HepG2 (cell line): ENCODE measurements around the gene NUDT17. TPM values are rescaled to one million over a fixed set of nuclear protein-coding genes. Genes with fewer than 3 reads are reported as not detected.
A peak's percentile ranks its signal among the peaks of the same experiment; 100 is the strongest.

ENCODE experiments used
- ATAC-seq: fragments of 200-7000 bp; cut with Tn5 transposase; 3 replicates; pipeline ENCODE4 v1.9.1; 2020; ENCODE audit warnings: mild to moderate bottlenecking, moderate library complexity
- BruUV-seq: library from RNA; stranded (reverse); fragments of 400-500 nt; replicated peaks from 2 replicates; lab custom pipeline; 2021; lab: Mats Ljungman, UMichigan
- CTCF ChIA-PET: fragments of 300-600 bp; formaldehyde crosslinking; extraction: SDS; loops from one replicate; lab custom pipeline; 2021; ENCODE audit warnings: low total read pairs, inconsistent platforms, low intra/inter-chr PET ratio; lab: Yijun Ruan, JAX
- POLR2A ChIA-PET: fragments of 350-600 bp; sonication (Branson Sonifier 250); formaldehyde crosslinking; loops from one replicate; lab custom pipeline; 2020; ENCODE audit warnings: antibody characterized with exemption, inconsistent platforms; lab: Yijun Ruan, JAX
- DNase-seq: peaks from one replicate; pipeline ENCODE4 v3.0.0-alpha.2; 2015; ENCODE audit warnings: low spot score
- FAIRE-seq: peaks from 3 replicates; lab custom pipeline; 2011; peaks lifted over from hg19 to GRCh38; lab: Jason Lieb, UNC
- H2AFZ ChIP-seq: one replicate; pipeline ENCODE4 v1.6.1; 2011; ENCODE audit warnings: low read length, inconsistent platforms
- H3K27ac ChIP-seq: fragments of 300-600 bp; 3 replicates; pipeline ENCODE4 v1.8.0; 2011; ENCODE audit warnings: mixed run types, mild to moderate bottlenecking, mixed read lengths, low read length, inconsistent platforms; ENCODE audit not compliant: insufficient read depth; ENCODE audit errors: extremely low read length
- H3K27me3 ChIP-seq, 2 experiments: fragments of 200-600 bp in 1 of 2; 2 replicates in 1 of 2; 3 replicates in 1 of 2; pipeline versions ENCODE4 v1.6.0 to v1.8.0; 2011; ENCODE audit warnings: low read length in 2 of 2, mild to moderate bottlenecking in 2 of 2, moderate library complexity in 2 of 2, inconsistent platforms in 1 of 2; ENCODE audit not compliant: insufficient read depth in 2 of 2, control insufficient read depth in 1 of 2
- H3K36me3 ChIP-seq, 2 experiments: fragments of 200-600 bp in 1 of 2; replicated peaks in 1 of 2; 2 replicates in 1 of 2; 3 replicates in 1 of 2; pipeline versions ENCODE4 v1.5.1 to v1.8.0; 2011; ENCODE audit warnings: low read length in 2 of 2, inconsistent platforms in 1 of 2; ENCODE audit not compliant: insufficient read depth in 2 of 2, control insufficient read depth in 1 of 2
- H3K4me1 ChIP-seq: 2 replicates; pipeline ENCODE4 v1.5.1; 2012; ENCODE audit warnings: low read length, inconsistent platforms; ENCODE audit not compliant: insufficient read depth
- H3K4me2 ChIP-seq: 2 replicates; pipeline ENCODE4 v1.6.0; 2011; ENCODE audit warnings: low read depth, low read length, inconsistent platforms
- H3K4me3 ChIP-seq, 3 experiments: fragments of 200-600 bp in 1 of 3; sonication (generic), shearing (Covaris generic) in 1 of 3; replicated peaks in 1 of 3; 2 replicates each; pipeline ENCODE4 v1.5.1; 2011 to 2016; ENCODE audit warnings: low read length in 3 of 3, inconsistent platforms in 2 of 3, low read depth in 2 of 3, mild to moderate bottlenecking in 2 of 3, control low read depth in 1 of 3, mixed read lengths in 1 of 3; ENCODE audit not compliant: insufficient read depth in 1 of 3
- H3K79me2 ChIP-seq: one replicate; pipeline ENCODE4 v1.6.1; 2011; ENCODE audit warnings: low read length, inconsistent platforms; ENCODE audit not compliant: insufficient read depth
- H3K9ac ChIP-seq: 2 replicates; pipeline ENCODE4 v1.6.0; 2011; ENCODE audit warnings: mild to moderate bottlenecking, low read depth, low read length, inconsistent platforms; ENCODE audit not compliant: insufficient read depth
- H3K9me3 ChIP-seq: 2 replicates; pipeline ENCODE4 v1.5.1; 2012; ENCODE audit warnings: mild to moderate bottlenecking, low read length
- H4K20me1 ChIP-seq: 2 replicates; pipeline ENCODE4 v1.6.0; 2011; ENCODE audit warnings: inconsistent platforms, mild to moderate bottlenecking, low read length, moderate library complexity; ENCODE audit not compliant: insufficient read depth
- CEBPB ChIP-seq: IDR thresholded peaks from 2 replicates; pipeline ENCODE4 v1.6.1; 2011; ENCODE audit warnings: low read depth, low read length, improper control_type of control experiment, borderline replicate concordance
- DZIP1 ChIP-seq: sonication (generic); formaldehyde crosslinking; IDR thresholded peaks from 2 replicates; pipeline ENCODE4 v1.5.0; 2020; ENCODE audit warnings: mild to moderate bottlenecking, missing genetic modification reagents
- HDAC6 ChIP-seq: fragments of 200-600 bp; sonication (generic); IDR thresholded peaks from 2 replicates; pipeline ENCODE4 v1.7.0; 2017; ENCODE audit warnings: mild to moderate bottlenecking, antibody characterized with exemption, low read length, low read depth
- KLF11 ChIP-seq: IDR thresholded peaks from 2 replicates; pipeline ENCODE4 v1.6.1; 2016; ENCODE audit warnings: missing compliant biosample characterization
- NFE2L1 ChIP-seq: sonication (generic); formaldehyde crosslinking; IDR thresholded peaks from 2 replicates; pipeline ENCODE4 v1.4.0; 2020; ENCODE audit warnings: missing genetic modification reagents, mild to moderate bottlenecking, borderline replicate concordance
- SPEN ChIP-seq: sonication (generic); formaldehyde crosslinking; IDR thresholded peaks from 2 replicates; pipeline ENCODE4 v1.5.1; 2020; ENCODE audit warnings: low read depth, mild to moderate bottlenecking, missing genetic modification reagents
- TERF1 ChIP-seq: sonication (generic); formaldehyde crosslinking; IDR thresholded peaks from 2 replicates; pipeline ENCODE4 v1.8.0; 2022; ENCODE audit warnings: mild to moderate bottlenecking, missing genetic modification reagents, moderate library complexity
- ZBTB38 ChIP-seq: sonication (generic); formaldehyde crosslinking; IDR thresholded peaks from 2 replicates; pipeline ENCODE4 v1.5.1; 2020; ENCODE audit warnings: mild to moderate bottlenecking, missing genetic modification reagents
- ZFP82 ChIP-seq: sonication (generic); formaldehyde crosslinking; IDR thresholded peaks from 2 replicates; pipeline ENCODE4 v1.5.1; 2020; ENCODE audit warnings: mild to moderate bottlenecking, missing genetic modification reagents, borderline replicate concordance
- ZNF749 ChIP-seq: sonication (generic); formaldehyde crosslinking; IDR thresholded peaks from 2 replicates; pipeline ENCODE4 v1.8.0; 2022; ENCODE audit warnings: mild to moderate bottlenecking, missing genetic modification reagents, moderate library complexity, borderline replicate concordance
- WGBS: methylation state at CpG from one replicate; pipeline ENCODE4 v1.1.6; 2017; ENCODE audit warnings: low lambda C conversion rate; 5-methylcytosine and 5-hydroxymethylcytosine counted together
- in situ Hi-C: cut with HindIII; loops from 2 replicates; pipeline ENCODE4 v1.10.0; 2017; ENCODE audit warnings: low pct_unique_long_range_greater_than_20kb; ENCODE audit not compliant: extremely low pct_ligation_motif_present
- intact Hi-C: fragments of 100-400 bp; cut with micrococcal nuclease; formaldehyde crosslinking; loops from one replicate; pipeline ENCODE4 v1.10.0; 2022; ENCODE audit not compliant: unreplicated experiment
- polyA plus RNA-seq, 8 experiments: library from polyadenylated mRNA; depleted of rRNA in 3 of 8; stranded (reverse) in 7 of 8; unstranded in 1 of 8; fragments of >200 nt; fragmentation: Illumina TruSeq in 4 of 8; extraction: Trizol in 4 of 8; gene quantifications; 2 replicates each; pipeline versions ENCODE4 v1.2.1 to v1.2.3, GENCODE V29; 2011 to 2016; ENCODE audit warnings: low read depth in 4 of 8, missing spikeins in 1 of 8, mixed read lengths in 1 of 8; ENCODE audit not compliant: insufficient read depth in 1 of 8
- total RNA-seq, 5 experiments: library from RNA; depleted of rRNA; stranded (reverse); fragments of >200 nt; fragmentation: Illumina TruSeq; extraction: Trizol; gene quantifications; 2 replicates each; pipeline ENCODE4 v1.2.3, GENCODE V29; 2016; ENCODE audit warnings: low read depth in 1 of 5
- TF ChIP-seq, protein P1 (sequence below): IDR thresholded peaks from 2 replicates; pipeline ENCODE4 v1.6.1; 2018; ENCODE audit warnings: missing genetic modification reagents
- TF ChIP-seq, protein P2 (sequence below): sonication (generic); formaldehyde crosslinking; IDR thresholded peaks from 2 replicates; pipeline ENCODE4 v1.4.0; 2020; ENCODE audit warnings: mild to moderate bottlenecking, missing genetic modification reagents
- TF ChIP-seq, protein P3 (sequence below): sonication (generic); formaldehyde crosslinking; IDR thresholded peaks from 2 replicates; pipeline ENCODE4 v1.4.0; 2020; ENCODE audit warnings: missing genetic modification reagents

Gene NUDT17
- total and polyA plus RNA-seq, 2 of the 13 experiments (the other 11 are each of a cell fraction or from before 2014, with no cell fraction given) = 2.6 to 5.8 TPM

DNA sequence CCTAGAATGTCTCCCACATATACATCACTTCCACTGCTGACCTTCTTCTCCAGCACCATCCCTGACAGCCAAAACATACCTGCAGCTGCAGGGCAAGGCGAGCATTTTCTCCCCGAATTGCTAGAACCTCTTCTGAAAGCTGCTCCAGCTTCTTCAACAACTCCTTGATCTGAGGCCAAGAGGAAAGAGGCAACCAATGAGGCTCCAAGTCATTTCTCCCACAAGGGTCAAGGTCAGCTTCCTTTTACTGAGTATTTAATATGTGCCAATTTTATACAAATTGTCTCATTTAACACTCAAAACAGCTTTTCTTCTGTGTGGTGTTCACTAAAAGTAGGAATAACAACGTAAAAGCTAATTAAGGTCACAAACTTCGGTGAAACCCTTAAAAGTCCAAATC is 22.8 kb downstream of the NUDT17 start (continued):
- no peak for TF ChIP-seq TERF1 (CRISPR knock-in tag)
- no peak for TF ChIP-seq SPEN (CRISPR knock-in tag)
- TF ChIP-seq, protein P1, sequence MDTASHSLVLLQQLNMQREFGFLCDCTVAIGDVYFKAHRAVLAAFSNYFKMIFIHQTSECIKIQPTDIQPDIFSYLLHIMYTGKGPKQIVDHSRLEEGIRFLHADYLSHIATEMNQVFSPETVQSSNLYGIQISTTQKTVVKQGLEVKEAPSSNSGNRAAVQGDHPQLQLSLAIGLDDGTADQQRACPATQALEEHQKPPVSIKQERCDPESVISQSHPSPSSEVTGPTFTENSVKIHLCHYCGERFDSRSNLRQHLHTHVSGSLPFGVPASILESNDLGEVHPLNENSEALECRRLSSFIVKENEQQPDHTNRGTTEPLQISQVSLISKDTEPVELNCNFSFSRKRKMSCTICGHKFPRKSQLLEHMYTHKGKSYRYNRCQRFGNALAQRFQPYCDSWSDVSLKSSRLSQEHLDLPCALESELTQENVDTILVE = no peak
- TF ChIP-seq, all 625 proteins: peak for 0

GRCh38 chr1:145871994-145872924 is 26.8 kb downstream of the NUDT17 start:
- CTCF ChIA-PET = no interaction called here
- no peak for FAIRE-seq
- Histone ChIP-seq H3K79me2 (no peaks in the 10 kb centered on the region), H3K4me3 (peak overlapping the region in 1 of 3 experiments; percentile 18; a peak in 1 of 6 replicates), H3K4me2 (peak overlapping the region; percentile 18; the same call in 1 of the 2 replicates), H3K9me3 (no peaks in the 10 kb centered on the region), H3K36me3 (no peaks in the 10 kb centered on the region), H3K9ac (no peak overlapping the region), H3K27me3 (peaks cover 6 to 59% of the 10 kb centered on the region in 2 experiments; a peak in 3 of 5 replicates), H3K27ac (no peak overlapping the region), H4K20me1 (no peaks in the 10 kb centered on the region), H2AFZ (no peak overlapping the region), H3K4me1 (no peaks in the 10 kb centered on the region)
- WGBS = 57% methylated on average over 38 of the region's 47 CpGs
- intact Hi-C loops = no loop called here
- in situ Hi-C loops = no loop called here
- POLR2A ChIA-PET = interaction anchor here (1.4 kb wide), 1 partner anchor 27 kb away, joined by 5 read pairs; the partner anchor contains the start of gene NUDT17
- peak; percentile 80 for ATAC-seq
- no peak for DNase-seq
- no TSS peak for BruUV-seq
- peak; percentile 49; the same call in 1 of the 2 replicates for TF ChIP-seq CEBPB
- no peak for TF ChIP-seq HDAC6
- TF ChIP-seq ZFP82 (CRISPR knock-in tag) = no peak
- TF ChIP-seq NFE2L1 (CRISPR knock-in tag) = no peak
- no peak for TF ChIP-seq DZIP1
- 0 out of 2 replicates have a peak, but pooled peaks have one; percentile 35 for TF ChIP-seq ZBTB38 (CRISPR knock-in tag)
- TF ChIP-seq ZNF749 (CRISPR knock-in tag) = no peak
- TF ChIP-seq KLF11 (CRISPR knock-in tag) = no peak
- TF ChIP-seq, protein P2, sequence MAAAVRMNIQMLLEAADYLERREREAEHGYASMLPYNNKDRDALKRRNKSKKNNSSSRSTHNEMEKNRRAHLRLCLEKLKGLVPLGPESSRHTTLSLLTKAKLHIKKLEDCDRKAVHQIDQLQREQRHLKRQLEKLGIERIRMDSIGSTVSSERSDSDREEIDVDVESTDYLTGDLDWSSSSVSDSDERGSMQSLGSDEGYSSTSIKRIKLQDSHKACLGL (CRISPR knock-in tag) = 0 out of 2 replicates have a peak, but pooled peaks have one; percentile 24
- TF ChIP-seq, protein P3, sequence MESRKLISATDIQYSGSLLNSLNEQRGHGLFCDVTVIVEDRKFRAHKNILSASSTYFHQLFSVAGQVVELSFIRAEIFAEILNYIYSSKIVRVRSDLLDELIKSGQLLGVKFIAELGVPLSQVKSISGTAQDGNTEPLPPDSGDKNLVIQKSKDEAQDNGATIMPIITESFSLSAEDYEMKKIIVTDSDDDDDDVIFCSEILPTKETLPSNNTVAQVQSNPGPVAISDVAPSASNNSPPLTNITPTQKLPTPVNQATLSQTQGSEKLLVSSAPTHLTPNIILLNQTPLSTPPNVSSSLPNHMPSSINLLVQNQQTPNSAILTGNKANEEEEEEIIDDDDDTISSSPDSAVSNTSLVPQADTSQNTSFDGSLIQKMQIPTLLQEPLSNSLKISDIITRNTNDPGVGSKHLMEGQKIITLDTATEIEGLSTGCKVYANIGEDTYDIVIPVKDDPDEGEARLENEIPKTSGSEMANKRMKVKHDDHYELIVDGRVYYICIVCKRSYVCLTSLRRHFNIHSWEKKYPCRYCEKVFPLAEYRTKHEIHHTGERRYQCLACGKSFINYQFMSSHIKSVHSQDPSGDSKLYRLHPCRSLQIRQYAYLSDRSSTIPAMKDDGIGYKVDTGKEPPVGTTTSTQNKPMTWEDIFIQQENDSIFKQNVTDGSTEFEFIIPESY (CRISPR knock-in tag) = peak; percentile 83
